Fibroblast of the aortic adventitia (primary cell): ENCODE results near the gene RXFP2. TPM values are rescaled to one million over a fixed set of nuclear protein-coding genes. Genes with fewer than 3 reads are reported as not detected.

ENCODE experiments used
- DNase-seq: peaks from one replicate; pipeline ENCODE4 v3.0.0-alpha.2; 2010; ENCODE audit warnings: low read depth
- H3K4me3 ChIP-seq: 2 replicates; pipeline ENCODE4 v1.5.1; 2011; ENCODE audit warnings: low read depth, mild to moderate bottlenecking, control low read depth, low read length, moderate library complexity
- total RNA-seq: library from RNA; depleted of rRNA; stranded (reverse); fragments of >200 nt; gene quantifications from 2 replicates; pipeline ENCODE4 v1.2.3, GENCODE V29; 2012; ENCODE audit warnings: low replicate concordance
- TF ChIP-seq, protein P1 (sequence below): IDR thresholded peaks from 2 replicates; pipeline ENCODE4 v1.5.1; 2011; ENCODE audit warnings: mild to moderate bottlenecking, low read length, control low read depth, inconsistent platforms; ENCODE audit not compliant: insufficient read depth

RXFP2 gene
- total RNA-seq = not detected in 2 replicates

GRCh38 chr13:31739226-31739625 lies at the start of gene RXFP2:
Gene RXFP2, plus strand, starts transcription at chr13:31739526. Its CDS starts 87 bp downstream, at chr13:31739613.
- TF ChIP-seq, protein P1, sequence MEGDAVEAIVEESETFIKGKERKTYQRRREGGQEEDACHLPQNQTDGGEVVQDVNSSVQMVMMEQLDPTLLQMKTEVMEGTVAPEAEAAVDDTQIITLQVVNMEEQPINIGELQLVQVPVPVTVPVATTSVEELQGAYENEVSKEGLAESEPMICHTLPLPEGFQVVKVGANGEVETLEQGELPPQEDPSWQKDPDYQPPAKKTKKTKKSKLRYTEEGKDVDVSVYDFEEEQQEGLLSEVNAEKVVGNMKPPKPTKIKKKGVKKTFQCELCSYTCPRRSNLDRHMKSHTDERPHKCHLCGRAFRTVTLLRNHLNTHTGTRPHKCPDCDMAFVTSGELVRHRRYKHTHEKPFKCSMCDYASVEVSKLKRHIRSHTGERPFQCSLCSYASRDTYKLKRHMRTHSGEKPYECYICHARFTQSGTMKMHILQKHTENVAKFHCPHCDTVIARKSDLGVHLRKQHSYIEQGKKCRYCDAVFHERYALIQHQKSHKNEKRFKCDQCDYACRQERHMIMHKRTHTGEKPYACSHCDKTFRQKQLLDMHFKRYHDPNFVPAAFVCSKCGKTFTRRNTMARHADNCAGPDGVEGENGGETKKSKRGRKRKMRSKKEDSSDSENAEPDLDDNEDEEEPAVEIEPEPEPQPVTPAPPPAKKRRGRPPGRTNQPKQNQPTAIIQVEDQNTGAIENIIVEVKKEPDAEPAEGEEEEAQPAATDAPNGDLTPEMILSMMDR = no peak
- DNase-seq = no peak
- no peak within 1 kb of the TSS for H3K4me3 ChIP-seq

DNA sequence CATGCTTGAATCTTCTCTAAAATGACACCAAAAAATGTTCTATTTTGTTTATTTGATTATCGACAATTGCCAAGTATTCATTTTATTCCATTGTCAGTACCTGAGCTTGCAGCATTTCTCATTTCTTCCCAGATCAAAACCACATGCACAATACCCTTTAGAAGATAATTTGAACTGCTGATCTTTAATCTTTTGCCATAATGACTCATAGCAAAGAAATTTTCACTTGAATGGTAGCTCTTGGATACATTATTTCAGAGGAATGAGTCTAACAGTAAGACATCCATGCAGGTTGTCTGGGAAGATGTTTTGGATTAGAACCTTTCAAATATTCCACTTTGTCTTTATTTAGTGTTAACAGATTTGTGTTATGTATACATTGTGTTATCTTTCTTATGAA lies 42.0 kb upstream of the RXFP2 start:
- DNase-seq = peak; percentile 64
- TF ChIP-seq, protein P1 = no peak
- H3K4me3 ChIP-seq = no peak overlapping the region

- H3K4me3 ChIP-seq = no peak overlapping the region
- peak; percentile 28 for DNase-seq
- TF ChIP-seq, protein P1 = peak; percentile 39
Measured at GRCh38 chr13:31699650-31700049, 39.7 kb upstream of the RXFP2 start.

GRCh38 chr13:31703780-31704179 lies 35.5 kb upstream of the RXFP2 start:
- DNase-seq = no peak
- TF ChIP-seq, protein P1 = no peak
- no peak overlapping the region for H3K4me3 ChIP-seq

DNA sequence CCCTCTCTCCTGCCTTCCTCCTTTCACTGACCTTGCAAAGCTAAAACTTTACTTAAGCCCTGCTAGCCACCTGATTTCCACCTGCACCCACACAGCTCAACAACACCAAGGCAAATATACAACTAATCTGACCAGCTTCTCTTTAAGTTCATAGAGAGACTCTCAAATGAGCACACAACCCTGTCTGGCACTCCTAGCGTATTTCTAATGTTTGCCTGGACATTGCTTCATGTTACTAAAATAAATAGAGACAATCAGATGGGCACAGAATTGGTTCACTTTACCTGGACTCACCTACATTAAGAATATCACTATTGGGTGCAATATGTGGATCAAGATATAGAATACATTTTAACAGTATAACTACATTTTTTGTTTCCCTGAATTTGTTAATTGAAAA lies 33.2 kb upstream of the RXFP2 start:
- TF ChIP-seq, protein P1 = no peak
- no peak for DNase-seq
- H3K4me3 ChIP-seq = no peak overlapping the region

DNA sequence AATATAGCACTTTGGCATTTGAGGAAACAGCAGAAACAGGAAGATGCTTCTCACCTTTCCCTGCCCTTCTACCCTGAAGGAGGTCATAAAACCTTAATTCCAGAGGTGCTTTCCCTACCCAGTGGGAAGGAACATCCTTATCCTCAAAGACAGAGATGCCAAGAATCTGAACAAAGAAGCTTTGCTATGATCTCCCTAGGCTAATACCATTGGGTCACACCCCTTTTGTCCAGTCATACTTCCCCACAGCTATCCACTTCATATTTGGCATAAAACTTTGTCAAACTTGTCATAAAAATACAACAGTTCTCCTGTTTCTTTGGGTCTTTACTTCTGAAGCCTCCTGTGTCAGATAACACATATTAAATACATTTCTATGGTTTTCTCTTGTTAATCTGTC lies 21.7 kb upstream of the RXFP2 start:
- H3K4me3 ChIP-seq = no peak overlapping the region
- DNase-seq = no peak
- TF ChIP-seq, protein P1 = no peak

GRCh38 chr13:31719214-31719613 lies 20.1 kb upstream of the RXFP2 start:
- H3K4me3 ChIP-seq = no peak overlapping the region
- TF ChIP-seq, protein P1 = no peak
- no peak for DNase-seq
